ENCODE results near the gene COL9A3.

COL9A3 gene

GRCh38 chr20:62816884-62817873, at the start of gene COL9A3:
Gene COL9A3, plus strand, starts transcription at chr20:62817050. Its CDS starts 15 bp downstream, at chr20:62817065.
- no peak for DNase-seq

GRCh38 chr20:62768234-62768546, 48.7 kb upstream of the COL9A3 start:
- no peak for DNase-seq

- DNase-seq, result no peak
These were observed 48.1 kb upstream of the COL9A3 start for GRCh38 chr20:62768551-62769287.

GRCh38 chr20:62769346-62770071, 47.3 kb upstream of the COL9A3 start:
- no peak for DNase-seq

GRCh38 chr20:62770111-62770910, 46.5 kb upstream of the COL9A3 start:
- no peak for DNase-seq

GRCh38 chr20:62770916-62771315, 45.9 kb upstream of the COL9A3 start:
- DNase-seq, result no peak

GRCh38 chr20:62771396-62772102, 45.3 kb upstream of the COL9A3 start:
- DNase-seq, result no peak

- DNase-seq, result no peak
These were observed 44.7 kb upstream of the COL9A3 start for GRCh38 chr20:62772103-62772611.

- no peak for DNase-seq
These were observed 44.2 kb upstream of the COL9A3 start for GRCh38 chr20:62772619-62772989.

- DNase-seq, result no peak
These were observed 43.6 kb upstream of the COL9A3 start for GRCh38 chr20:62772990-62773844.

GRCh38 chr20:62773845-62774714, 42.8 kb upstream of the COL9A3 start:
- no peak for DNase-seq

- DNase-seq, result peak; percentile 33
These were observed 42.1 kb upstream of the COL9A3 start for GRCh38 chr20:62774762-62775161.

GRCh38 chr20:62775206-62775605, 41.6 kb upstream of the COL9A3 start:
- DNase-seq, result no peak

- no peak for DNase-seq
These were observed 40.7 kb upstream of the COL9A3 start for GRCh38 chr20:62776035-62776691.

GRCh38 chr20:62776692-62777527, 39.9 kb upstream of the COL9A3 start:
- peak; percentile 7 for DNase-seq

GRCh38 chr20:62777528-62777830, 39.4 kb upstream of the COL9A3 start:
- DNase-seq, result no peak

- no peak for DNase-seq
These were observed 38.8 kb upstream of the COL9A3 start for GRCh38 chr20:62778058-62778457.

Measured in OCI-M1 (cell line).